ENCODE results near the gene DDAH1.

DNA sequence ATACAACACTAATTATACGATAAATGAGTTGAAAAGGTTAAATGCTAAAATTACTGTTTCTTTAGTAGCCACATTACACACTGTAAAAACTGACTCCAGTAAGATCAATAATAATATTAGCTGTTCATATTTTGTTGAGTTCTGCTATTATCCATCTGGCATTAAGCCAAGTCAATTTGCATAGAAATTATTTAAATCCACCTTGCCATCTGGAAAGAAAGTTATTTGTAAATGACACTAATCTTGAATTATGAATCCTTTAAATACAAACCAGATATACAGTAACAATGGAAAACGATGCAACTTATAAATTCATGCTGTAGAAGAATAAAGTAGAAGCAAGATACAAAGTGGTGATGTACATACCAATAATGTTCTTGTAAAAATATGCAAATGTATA is 107.1 kb downstream of the DDAH1 start:
- TF ChIP-seq EZH2 (IDR thresholded peaks at IDR 0.05; ENCODE audit: low read length, unreplicated experiment), result no peak
- TF ChIP-seq, protein P1, sequence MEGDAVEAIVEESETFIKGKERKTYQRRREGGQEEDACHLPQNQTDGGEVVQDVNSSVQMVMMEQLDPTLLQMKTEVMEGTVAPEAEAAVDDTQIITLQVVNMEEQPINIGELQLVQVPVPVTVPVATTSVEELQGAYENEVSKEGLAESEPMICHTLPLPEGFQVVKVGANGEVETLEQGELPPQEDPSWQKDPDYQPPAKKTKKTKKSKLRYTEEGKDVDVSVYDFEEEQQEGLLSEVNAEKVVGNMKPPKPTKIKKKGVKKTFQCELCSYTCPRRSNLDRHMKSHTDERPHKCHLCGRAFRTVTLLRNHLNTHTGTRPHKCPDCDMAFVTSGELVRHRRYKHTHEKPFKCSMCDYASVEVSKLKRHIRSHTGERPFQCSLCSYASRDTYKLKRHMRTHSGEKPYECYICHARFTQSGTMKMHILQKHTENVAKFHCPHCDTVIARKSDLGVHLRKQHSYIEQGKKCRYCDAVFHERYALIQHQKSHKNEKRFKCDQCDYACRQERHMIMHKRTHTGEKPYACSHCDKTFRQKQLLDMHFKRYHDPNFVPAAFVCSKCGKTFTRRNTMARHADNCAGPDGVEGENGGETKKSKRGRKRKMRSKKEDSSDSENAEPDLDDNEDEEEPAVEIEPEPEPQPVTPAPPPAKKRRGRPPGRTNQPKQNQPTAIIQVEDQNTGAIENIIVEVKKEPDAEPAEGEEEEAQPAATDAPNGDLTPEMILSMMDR (conservative IDR thresholded peaks at IDR 0.05; ENCODE audit: low read depth, low read length), result no peak

Measured in PC-3 (cell line).